ENCODE measurements around the gene MEIS2.

MEIS2 gene

DNA sequence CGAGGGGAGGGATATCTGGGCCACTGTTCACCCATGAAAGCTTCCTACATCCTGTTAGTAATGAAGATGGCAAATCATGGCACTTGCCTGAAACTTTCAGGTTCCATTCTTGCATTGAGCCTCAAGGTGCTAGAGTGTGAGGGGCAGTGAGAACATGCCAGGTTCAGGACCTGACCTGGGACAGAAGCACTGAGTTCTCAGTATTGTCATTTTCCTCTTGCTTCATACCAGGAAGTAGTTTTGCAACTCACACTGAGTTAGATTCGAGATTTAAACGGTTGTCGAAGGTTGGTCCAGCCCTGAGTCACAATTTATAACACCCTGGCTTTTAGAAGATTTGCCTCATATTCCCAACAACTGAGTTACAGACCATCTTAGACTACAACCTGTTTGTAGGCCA lies 11.8 kb upstream of the MEIS2 start:
- DNase-seq: no peak

GRCh38 chr15:37111427-37111717 lies 11.0 kb upstream of the MEIS2 start:
- no peak for DNase-seq

DNA sequence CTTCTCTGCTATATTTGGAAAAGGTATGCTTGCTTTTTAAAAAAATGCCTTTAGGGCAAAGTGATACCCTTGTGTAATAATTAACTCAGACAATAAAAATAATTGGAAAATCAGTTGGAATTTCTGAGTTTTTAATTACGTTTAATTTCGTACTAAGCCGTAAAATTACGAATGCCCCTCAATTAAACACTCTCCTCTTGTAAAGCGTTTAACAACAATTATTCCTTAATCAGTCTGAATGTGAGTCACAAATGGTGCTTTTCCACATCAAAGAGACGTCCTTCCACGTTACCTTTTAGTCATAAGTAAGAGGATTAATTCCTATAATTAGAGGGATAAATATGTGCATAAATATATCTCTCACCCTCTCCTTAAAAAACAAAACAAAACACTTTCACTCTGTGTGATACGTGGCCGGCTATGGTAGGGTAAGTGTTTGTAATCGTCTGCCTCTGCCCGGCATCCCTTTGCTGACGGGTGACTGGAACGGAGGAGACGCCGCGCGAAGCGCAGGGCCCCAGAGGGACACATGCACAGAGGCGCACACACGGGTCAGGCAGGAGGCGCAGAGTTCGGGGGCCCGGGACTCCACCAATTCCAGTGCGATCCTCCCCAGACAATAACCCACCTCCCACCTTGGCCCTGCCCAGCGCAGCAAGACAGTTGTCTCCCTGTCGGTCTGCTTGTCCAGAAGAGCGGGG lies 9.7 kb upstream of the MEIS2 start:
- DNase-seq: no peak

GRCh38 chr15:37109168-37109871 lies 9.0 kb upstream of the MEIS2 start:
- no peak for DNase-seq

- DNase-seq: no peak
Observed at GRCh38 chr15:37108381-37109167, 8.2 kb upstream of the MEIS2 start.

- no peak for DNase-seq
Observed at GRCh38 chr15:37107744-37108380, 7.5 kb upstream of the MEIS2 start.

- no peak for DNase-seq
Observed at GRCh38 chr15:37107071-37107743, 6.9 kb upstream of the MEIS2 start.

- DNase-seq: no peak
Observed at GRCh38 chr15:37106490-37107001, 6.2 kb upstream of the MEIS2 start.

GRCh38 chr15:37105889-37106288 lies 5.5 kb upstream of the MEIS2 start:
- no peak for DNase-seq

DNA sequence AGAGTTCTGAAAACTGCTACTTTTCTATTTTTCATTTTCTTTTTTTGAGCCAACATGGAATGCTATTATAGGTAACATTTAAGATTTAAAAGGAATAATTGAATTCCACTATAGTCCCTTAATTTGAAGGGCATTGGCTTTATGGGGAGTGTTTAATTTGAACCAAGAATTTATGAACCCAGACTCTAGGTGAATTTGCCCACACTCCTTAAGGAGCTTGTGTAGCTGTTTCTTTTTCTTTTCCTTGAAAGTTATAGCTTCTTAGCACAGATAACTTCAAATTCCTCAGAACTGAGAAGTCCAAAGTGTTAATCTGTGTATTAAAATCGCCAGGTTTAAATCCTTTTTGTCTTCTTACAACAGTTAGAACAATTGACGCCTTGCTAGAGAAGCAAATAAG lies 4.7 kb upstream of the MEIS2 start:
- no peak for DNase-seq

- DNase-seq: no peak
Observed at GRCh38 chr15:37104424-37104981, 4.2 kb upstream of the MEIS2 start.

DNA sequence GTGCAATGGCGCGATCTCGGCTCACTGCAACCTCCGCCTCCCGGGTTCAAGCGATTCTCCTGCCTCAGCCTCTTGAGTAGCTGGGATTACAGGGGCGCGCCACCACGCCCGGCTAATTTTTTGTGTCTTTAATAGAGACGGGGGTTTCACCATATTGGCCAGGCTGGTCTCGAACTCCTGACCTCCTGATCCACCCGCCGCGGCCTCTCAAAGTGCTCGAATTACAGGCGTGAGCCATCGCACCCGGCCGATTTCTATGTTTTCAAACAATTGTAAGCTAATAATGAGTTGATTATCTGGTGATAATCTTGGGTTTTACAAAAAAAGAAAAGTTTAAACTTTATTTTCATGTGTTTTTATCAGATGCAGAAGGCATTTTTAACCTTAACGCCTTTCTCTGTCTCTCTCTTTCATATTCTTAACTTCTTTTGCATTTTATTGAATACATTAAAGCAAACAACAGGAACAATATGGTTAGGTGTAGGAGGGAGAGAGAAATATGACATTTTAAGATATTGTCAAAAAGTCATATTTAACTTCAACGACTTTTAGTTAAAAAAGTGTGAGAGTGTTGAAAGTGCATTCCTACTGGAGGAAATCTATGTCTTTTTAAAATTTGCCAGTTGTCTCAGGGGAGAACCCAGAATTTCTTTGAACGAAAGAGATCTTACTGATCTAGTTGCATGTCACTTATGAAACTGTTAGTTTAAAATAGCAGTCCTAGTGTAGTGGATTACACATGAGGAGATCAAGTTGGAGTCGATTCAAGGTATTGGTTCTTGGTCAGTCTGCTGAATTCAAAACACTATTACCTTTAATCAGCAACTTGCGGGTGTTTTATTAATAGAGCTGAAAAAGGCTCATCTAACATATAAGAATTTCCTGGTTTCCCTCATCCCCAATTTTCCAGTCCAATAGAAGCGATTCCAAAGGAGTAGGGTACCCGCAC lies 3.4 kb upstream of the MEIS2 start:
- DNase-seq: no peak

GRCh38 chr15:37103163-37103435 lies 2.8 kb upstream of the MEIS2 start:
- DNase-seq: no peak

DNA sequence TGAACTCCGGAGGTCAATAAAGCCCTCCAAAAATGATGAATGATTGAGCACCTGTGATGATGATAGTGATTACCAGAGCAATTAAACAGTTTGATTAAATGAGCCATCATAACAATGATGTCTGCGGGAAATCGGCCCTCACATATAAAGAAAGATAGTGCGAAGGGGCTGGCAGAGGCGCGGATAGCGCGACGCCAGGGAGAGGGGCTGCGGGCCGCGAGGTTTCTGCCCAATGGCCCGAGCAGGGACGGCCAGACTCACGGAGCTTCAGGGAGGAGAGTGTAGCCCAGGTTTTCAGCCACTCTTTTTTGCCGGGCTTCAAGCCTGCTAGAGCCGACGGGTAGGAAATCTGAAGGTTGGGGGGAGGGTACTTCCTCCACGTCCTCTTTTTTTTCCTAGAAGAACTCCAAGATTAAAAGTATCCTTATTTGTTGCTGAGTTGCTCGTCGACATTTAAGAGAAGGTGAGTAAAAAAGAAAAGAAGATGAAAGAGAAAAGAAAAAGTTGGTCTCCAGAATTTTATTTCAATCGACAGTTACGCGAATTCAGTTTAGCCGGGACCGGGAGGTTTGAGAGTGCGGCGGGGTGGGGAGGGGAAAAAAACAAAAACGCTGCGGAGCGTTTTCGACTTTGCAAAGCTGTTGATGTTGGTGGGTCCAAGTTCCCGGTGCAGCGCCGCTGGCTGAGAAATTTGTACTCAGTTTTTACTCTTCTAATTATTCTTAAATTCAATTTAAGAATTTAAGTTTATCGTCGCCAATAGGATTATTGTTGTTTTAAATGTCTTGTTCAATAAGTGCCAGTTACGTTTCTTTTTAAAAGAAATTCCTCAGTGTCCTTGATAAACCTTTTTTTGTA lies 2.2 kb upstream of the MEIS2 start:
- DNase-seq: no peak

GRCh38 chr15:37101980-37102304 lies 1.6 kb upstream of the MEIS2 start:
- DNase-seq: no peak

DNA sequence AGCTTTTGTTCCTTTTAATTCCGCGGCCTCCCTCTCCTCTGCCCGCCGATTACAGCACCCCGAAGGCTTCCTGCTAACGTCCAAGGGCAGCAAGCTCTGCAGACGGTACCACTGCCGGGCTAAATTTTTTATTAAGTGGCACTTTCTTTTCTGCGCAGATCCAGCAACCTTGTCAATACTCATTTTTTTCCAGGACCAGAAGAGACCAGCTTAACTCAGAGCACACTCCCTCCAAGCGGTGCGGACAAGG lies 542 bp upstream of the MEIS2 start:
- DNase-seq: no peak

GRCh38 chr15:37099319-37100108 lies 835 bp downstream of the MEIS2 start:
- no peak for DNase-seq

DNA sequence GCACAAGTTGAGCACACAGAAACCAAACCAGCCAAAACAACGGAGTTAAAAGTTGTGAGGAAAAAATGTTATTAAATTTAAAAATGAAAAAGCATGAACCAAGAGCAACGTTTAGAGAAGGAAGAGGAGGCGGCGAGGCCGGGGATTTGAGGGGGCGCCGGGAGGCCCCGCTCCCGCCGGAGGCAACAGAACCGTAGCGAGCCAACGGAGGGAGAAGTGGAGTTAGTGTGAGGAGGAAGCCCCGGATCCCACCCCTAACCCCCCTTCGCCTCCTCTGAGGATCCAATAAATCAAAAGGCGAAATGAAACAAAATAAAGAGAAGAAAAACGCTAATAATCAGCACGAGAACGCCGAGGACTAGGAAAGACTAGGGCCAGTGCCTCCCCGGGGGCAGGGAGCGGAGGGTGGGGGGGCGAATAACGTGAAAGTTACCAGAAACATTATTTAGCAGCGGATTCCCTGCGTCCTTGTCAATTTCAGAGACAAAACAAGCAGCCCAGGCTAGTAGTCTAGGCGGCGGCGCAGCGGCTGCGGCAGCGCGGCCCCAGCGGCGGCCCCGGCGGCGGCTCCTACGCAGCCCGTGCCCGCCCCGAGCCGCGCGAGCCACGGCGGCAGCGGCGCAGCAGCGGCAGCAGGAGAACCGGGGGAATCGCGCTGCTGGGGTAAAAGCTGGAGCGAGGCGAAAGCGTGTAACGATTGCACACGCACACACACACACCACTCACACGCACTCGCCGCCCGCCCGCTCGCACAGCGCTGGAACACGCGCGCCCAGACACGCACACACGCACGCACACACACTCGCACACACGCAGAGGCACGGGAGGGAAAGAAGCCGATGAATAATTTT lies 1.7 kb downstream of the MEIS2 start:
- DNase-seq: no peak
